HepG2 (cell line): ENCODE measurements around the gene TSNAX. TPM values are rescaled to one million over a fixed set of nuclear protein-coding genes. Genes with fewer than 3 reads are reported as not detected.

Experiments
- ATAC-seq: fragments of 200-7000 bp; cut with Tn5 transposase; 3 replicates; pipeline ENCODE4 v1.9.1; 2020; ENCODE audit warnings: mild to moderate bottlenecking, moderate library complexity
- BruUV-seq: library from RNA; stranded (reverse); fragments of 400-500 nt; replicated peaks from 2 replicates; lab custom pipeline; 2021; lab: Mats Ljungman, UMichigan
- CTCF ChIA-PET: fragments of 300-600 bp; formaldehyde crosslinking; extraction: SDS; loops from one replicate; lab custom pipeline; 2021; ENCODE audit warnings: low total read pairs, inconsistent platforms, low intra/inter-chr PET ratio; lab: Yijun Ruan, JAX
- POLR2A ChIA-PET: fragments of 350-600 bp; sonication (Branson Sonifier 250); formaldehyde crosslinking; loops from one replicate; lab custom pipeline; 2020; ENCODE audit warnings: antibody characterized with exemption, inconsistent platforms; lab: Yijun Ruan, JAX
- DNase-seq: peaks from one replicate; pipeline ENCODE4 v3.0.0-alpha.2; 2015; ENCODE audit warnings: low spot score
- FAIRE-seq: peaks from 3 replicates; lab custom pipeline; 2011; peaks lifted over from hg19 to GRCh38; lab: Jason Lieb, UNC
- H2AFZ ChIP-seq: one replicate; pipeline ENCODE4 v1.6.1; 2011; ENCODE audit warnings: low read length, inconsistent platforms
- H3K27ac ChIP-seq: fragments of 300-600 bp; 3 replicates; pipeline ENCODE4 v1.8.0; 2011; ENCODE audit warnings: mixed run types, mild to moderate bottlenecking, mixed read lengths, low read length, inconsistent platforms; ENCODE audit not compliant: insufficient read depth; ENCODE audit errors: extremely low read length
- H3K27me3 ChIP-seq, 2 experiments: fragments of 200-600 bp in 1 of 2; 2 replicates in 1 of 2; 3 replicates in 1 of 2; pipeline versions ENCODE4 v1.6.0 to v1.8.0; 2011; ENCODE audit warnings: low read length in 2 of 2, mild to moderate bottlenecking in 2 of 2, moderate library complexity in 2 of 2, inconsistent platforms in 1 of 2; ENCODE audit not compliant: insufficient read depth in 2 of 2, control insufficient read depth in 1 of 2
- H3K36me3 ChIP-seq, 2 experiments: fragments of 200-600 bp in 1 of 2; replicated peaks in 1 of 2; 2 replicates in 1 of 2; 3 replicates in 1 of 2; pipeline versions ENCODE4 v1.5.1 to v1.8.0; 2011; ENCODE audit warnings: low read length in 2 of 2, inconsistent platforms in 1 of 2; ENCODE audit not compliant: insufficient read depth in 2 of 2, control insufficient read depth in 1 of 2
- H3K4me1 ChIP-seq: 2 replicates; pipeline ENCODE4 v1.5.1; 2012; ENCODE audit warnings: low read length, inconsistent platforms; ENCODE audit not compliant: insufficient read depth
- H3K4me2 ChIP-seq: 2 replicates; pipeline ENCODE4 v1.6.0; 2011; ENCODE audit warnings: low read depth, low read length, inconsistent platforms
- H3K4me3 ChIP-seq, 3 experiments: fragments of 200-600 bp in 1 of 3; sonication (generic), shearing (Covaris generic) in 1 of 3; replicated peaks in 1 of 3; 2 replicates each; pipeline ENCODE4 v1.5.1; 2011 to 2016; ENCODE audit warnings: low read length in 3 of 3, inconsistent platforms in 2 of 3, low read depth in 2 of 3, mild to moderate bottlenecking in 2 of 3, control low read depth in 1 of 3, mixed read lengths in 1 of 3; ENCODE audit not compliant: insufficient read depth in 1 of 3
- H3K79me2 ChIP-seq: one replicate; pipeline ENCODE4 v1.6.1; 2011; ENCODE audit warnings: low read length, inconsistent platforms; ENCODE audit not compliant: insufficient read depth
- H3K9ac ChIP-seq: 2 replicates; pipeline ENCODE4 v1.6.0; 2011; ENCODE audit warnings: mild to moderate bottlenecking, low read depth, low read length, inconsistent platforms; ENCODE audit not compliant: insufficient read depth
- H3K9me3 ChIP-seq: 2 replicates; pipeline ENCODE4 v1.5.1; 2012; ENCODE audit warnings: mild to moderate bottlenecking, low read length
- H4K20me1 ChIP-seq: 2 replicates; pipeline ENCODE4 v1.6.0; 2011; ENCODE audit warnings: inconsistent platforms, mild to moderate bottlenecking, low read length, moderate library complexity; ENCODE audit not compliant: insufficient read depth
- CENPX ChIP-seq: sonication (generic); formaldehyde crosslinking; IDR thresholded peaks from 2 replicates; pipeline ENCODE4 v1.9.0; 2021; ENCODE audit warnings: mild to moderate bottlenecking, missing genetic modification reagents, moderate library complexity
- DR1 ChIP-seq: sonication (generic); formaldehyde crosslinking; IDR thresholded peaks from 2 replicates; pipeline ENCODE4 v1.8.0; 2021; ENCODE audit warnings: mild to moderate bottlenecking, missing genetic modification reagents, inconsistent platforms
- GATAD2A ChIP-seq: IDR thresholded peaks from 2 replicates; pipeline ENCODE4 v1.6.1; 2016
- NRL ChIP-seq: sonication (generic); formaldehyde crosslinking; IDR thresholded peaks from 2 replicates; pipeline ENCODE4 v1.5.0; 2020; ENCODE audit warnings: missing genetic modification reagents, mild to moderate bottlenecking, moderate library complexity, borderline replicate concordance
- SOX5 ChIP-seq: IDR thresholded peaks from 2 replicates; pipeline ENCODE4 v1.6.1; 2016; ENCODE audit warnings: borderline replicate concordance
- ZNF773 ChIP-seq: sonication (generic); formaldehyde crosslinking; IDR thresholded peaks from 2 replicates; pipeline ENCODE4 v1.4.0; 2020; ENCODE audit warnings: missing genetic modification reagents, borderline replicate concordance
- ZNF788 ChIP-seq: sonication (generic); formaldehyde crosslinking; IDR thresholded peaks from 2 replicates; pipeline ENCODE4 v1.5.0; 2020; ENCODE audit warnings: mild to moderate bottlenecking, missing genetic modification reagents, borderline replicate concordance
- ZNF878 ChIP-seq: sonication (generic); formaldehyde crosslinking; IDR thresholded peaks from 2 replicates; pipeline ENCODE4 v1.8.1; 2023; ENCODE audit warnings: mild to moderate bottlenecking, missing genetic modification reagents, moderate library complexity
- WGBS: methylation state at CpG from one replicate; pipeline ENCODE4 v1.1.6; 2017; ENCODE audit warnings: low lambda C conversion rate; 5-methylcytosine and 5-hydroxymethylcytosine counted together
- in situ Hi-C: cut with HindIII; loops from 2 replicates; pipeline ENCODE4 v1.10.0; 2017; ENCODE audit warnings: low pct_unique_long_range_greater_than_20kb; ENCODE audit not compliant: extremely low pct_ligation_motif_present
- intact Hi-C: fragments of 100-400 bp; cut with micrococcal nuclease; formaldehyde crosslinking; loops from one replicate; pipeline ENCODE4 v1.10.0; 2022; ENCODE audit not compliant: unreplicated experiment
- polyA plus RNA-seq, 8 experiments: library from polyadenylated mRNA; depleted of rRNA in 3 of 8; stranded (reverse) in 7 of 8; unstranded in 1 of 8; fragments of >200 nt; fragmentation: Illumina TruSeq in 4 of 8; extraction: Trizol in 4 of 8; gene quantifications; 2 replicates each; pipeline versions ENCODE4 v1.2.1 to v1.2.3, GENCODE V29; 2011 to 2016; ENCODE audit warnings: low read depth in 4 of 8, missing spikeins in 1 of 8, mixed read lengths in 1 of 8; ENCODE audit not compliant: insufficient read depth in 1 of 8
- total RNA-seq, 5 experiments: library from RNA; depleted of rRNA; stranded (reverse); fragments of >200 nt; fragmentation: Illumina TruSeq; extraction: Trizol; gene quantifications; 2 replicates each; pipeline ENCODE4 v1.2.3, GENCODE V29; 2016; ENCODE audit warnings: low read depth in 1 of 5

TSNAX gene
- total and polyA plus RNA-seq, 2 of the 13 experiments (the other 11 are each of a cell fraction or from before 2014, with no cell fraction given), result 13.2 to 46.2 TPM

- peak; percentile 28; the same call in 1 of the 2 replicates for TF ChIP-seq ZNF878 (CRISPR knock-in tag)
- no peak for TF ChIP-seq ZNF773 (CRISPR knock-in tag)
- TF ChIP-seq NRL, result no peak
- peak; percentile 39; the same call in 1 of the 2 replicates for TF ChIP-seq SOX5
- TF ChIP-seq CENPX (CRISPR knock-in tag), result no peak
- TF ChIP-seq GATAD2A, result 0 out of 2 replicates have a peak, but pooled peaks have one; percentile 35
Observed at GRCh38 chr1:231522038-231522437, 6.4 kb upstream of the TSNAX start (continued).

GRCh38 chr1:231522931-231523642 is 5.4 kb upstream of the TSNAX start:
- Histone ChIP-seq H3K9ac (no peak overlapping the region), H3K4me2 (no peak overlapping the region), H4K20me1 (no peaks in the 10 kb centered on the region), H2AFZ (no peak overlapping the region), H3K36me3 (no peaks in the 10 kb centered on the region), H3K4me1 (peaks cover 29% of the 10 kb centered on the region)
- in situ Hi-C loops, result no loop called here
- BruUV-seq, result no TSS peak
- DNase-seq, result no peak
- 97% methylated on average over 2 of the region's 2 CpGs for WGBS
- TF ChIP-seq ZNF788 (CRISPR knock-in tag) (no peak), DR1 (CRISPR knock-in tag) (no peak)
- TF ChIP-seq, all 625 proteins: peak for 0
- CTCF ChIA-PET, result no interaction called here
- ATAC-seq, result no peak
- H3K79me2 ChIP-seq, result no peaks in the 10 kb centered on the region
- intact Hi-C loops, result no loop called here
- no peak overlapping the region for H3K27ac ChIP-seq
- H3K27me3 ChIP-seq, result no peaks in the 10 kb centered on the region; a peak in 1 of 5 replicates
- POLR2A ChIA-PET, result no interaction called here
- no peak overlapping the region for H3K4me3 ChIP-seq
- no peak for FAIRE-seq
- no peaks in the 10 kb centered on the region for H3K9me3 ChIP-seq
